Measurements from ENCODE around the gene TBX5.

TBX5 gene

DNA sequence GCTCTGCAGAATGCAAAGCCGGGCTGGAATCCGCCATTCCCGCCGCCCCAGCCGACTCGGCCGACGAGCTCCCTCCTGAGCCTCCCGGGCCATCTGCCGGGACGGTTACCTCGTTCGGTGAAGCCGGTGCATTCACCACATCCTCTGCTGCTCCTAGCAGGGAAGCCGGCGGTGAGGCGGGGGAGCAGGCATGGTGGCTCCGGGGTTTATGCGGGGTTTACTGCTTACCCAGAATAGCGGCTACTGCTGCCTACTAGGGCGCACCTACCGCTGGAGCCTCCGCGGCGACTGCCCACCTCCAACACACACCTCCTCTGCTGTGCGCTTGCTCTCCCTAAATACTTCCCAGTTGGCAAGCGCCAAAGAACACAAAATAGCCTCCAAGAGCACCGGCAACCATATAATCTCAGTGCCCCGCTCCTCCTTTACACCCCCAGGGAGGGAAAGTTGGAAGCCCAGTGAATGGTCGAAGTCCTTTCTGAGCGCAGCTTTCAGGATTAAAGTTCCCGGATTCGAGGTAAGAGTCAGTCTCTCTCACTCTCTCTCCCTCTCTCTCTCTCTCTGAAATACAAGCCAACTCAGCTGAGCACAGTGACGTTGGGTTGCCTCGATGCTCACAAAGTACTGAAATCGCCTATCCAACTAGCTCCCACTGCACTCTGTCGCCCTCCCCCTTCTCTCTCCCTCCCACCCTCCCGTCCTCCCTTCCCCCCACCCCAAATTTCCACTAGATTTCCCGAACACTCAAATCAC is at the start of gene TBX5:
TBX5 (minus strand) TSS at position 626 of the 753 bp plus-strand sequence. CDS start 2,246 bp downstream, outside the sequence.
- no peak for DNase-seq

DNA sequence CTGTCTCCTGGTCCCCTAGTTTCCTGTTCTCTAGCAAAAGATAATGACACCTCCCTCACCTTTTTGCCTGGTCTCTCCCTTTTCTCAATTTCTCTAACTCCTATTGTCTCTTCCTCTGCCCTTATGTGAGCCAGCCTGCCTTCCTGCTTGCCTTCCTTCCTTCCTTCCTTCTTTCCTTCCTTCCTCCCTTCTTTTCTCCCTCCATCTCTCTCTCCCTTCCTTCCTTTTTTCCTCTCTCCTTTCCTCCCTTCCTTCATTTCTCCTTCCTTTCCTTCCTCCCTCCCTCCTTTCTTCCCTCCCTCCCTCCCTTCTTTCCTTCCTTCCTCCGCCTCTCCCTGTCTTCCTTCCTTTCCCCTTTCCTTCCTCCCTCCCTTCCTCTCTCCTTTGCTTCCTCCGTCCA is 45.7 kb upstream of the TBX5 start:
- no peak for DNase-seq

DNA sequence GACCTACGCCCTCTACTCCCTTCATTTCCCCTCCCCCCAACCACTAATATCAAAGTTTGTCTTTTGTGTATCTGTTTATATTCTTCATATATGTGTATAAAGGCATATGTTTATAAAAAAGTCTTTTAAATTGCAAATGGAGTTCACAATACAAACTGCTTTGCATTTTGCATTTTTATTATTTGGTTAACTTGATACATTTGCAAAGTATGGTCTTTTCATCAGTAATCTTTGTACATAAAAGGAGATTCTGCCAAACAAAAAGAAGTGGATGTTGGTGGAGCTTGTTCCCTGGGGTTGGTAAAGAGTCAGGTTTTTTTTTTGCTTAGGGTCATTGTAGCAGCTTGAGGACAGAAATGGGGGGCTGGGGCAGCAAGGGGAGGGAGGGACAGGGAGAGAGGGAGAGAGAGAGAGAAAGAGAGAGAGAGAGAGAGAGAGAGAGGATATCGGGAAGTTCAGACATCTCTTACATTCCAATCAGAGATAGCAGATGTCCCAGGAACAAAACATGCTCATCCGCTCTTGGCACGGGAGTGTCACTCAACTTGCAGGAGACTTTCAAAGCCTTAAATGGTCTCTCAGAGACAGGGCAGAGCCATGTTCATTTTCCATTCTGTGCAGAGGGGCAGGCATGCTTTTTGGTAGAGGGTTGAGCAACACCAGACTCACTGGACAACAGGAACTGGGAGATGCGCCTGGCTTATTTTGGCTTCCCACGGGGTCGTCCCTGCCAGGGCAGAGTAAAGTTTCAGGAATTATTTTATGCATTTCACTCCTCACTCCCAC is 44.8 kb upstream of the TBX5 start:
- DNase-seq = no peak

DNA sequence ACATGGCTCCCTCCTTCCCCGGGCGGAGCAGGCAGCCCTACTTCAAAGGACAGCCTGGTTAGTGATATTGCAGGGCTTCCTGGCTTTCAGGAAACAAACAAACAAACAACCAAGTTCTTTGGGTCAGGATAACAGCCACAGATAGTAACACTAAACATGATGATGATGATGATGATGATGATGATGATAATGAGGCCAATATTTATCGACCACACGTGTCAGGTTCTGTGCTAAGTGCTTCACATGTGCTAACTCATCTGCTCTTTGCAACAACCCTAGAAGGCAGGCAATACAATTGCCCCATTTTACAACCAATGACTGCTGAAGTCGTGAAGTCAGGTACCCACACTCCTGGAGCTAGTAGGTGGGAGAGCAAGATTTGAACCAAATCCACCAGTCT is 44.1 kb upstream of the TBX5 start:
- DNase-seq = no peak

DNA sequence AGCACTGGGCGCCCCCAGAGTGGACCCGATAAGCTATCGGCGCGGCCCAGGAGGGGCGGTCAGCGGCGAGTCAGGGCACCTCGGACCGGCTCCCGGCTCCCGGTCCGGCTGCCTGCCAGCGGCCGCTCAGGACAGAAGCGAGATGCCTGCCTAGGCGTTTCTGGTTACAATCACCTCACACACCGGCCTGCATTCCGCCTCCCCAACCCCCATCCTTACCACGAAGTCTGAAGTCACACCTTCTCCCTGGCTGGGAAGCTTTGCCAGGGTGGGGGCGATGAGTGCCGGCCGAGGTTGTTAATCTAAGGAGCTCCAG is 42.6 kb upstream of the TBX5 start:
- no peak for DNase-seq

DNA sequence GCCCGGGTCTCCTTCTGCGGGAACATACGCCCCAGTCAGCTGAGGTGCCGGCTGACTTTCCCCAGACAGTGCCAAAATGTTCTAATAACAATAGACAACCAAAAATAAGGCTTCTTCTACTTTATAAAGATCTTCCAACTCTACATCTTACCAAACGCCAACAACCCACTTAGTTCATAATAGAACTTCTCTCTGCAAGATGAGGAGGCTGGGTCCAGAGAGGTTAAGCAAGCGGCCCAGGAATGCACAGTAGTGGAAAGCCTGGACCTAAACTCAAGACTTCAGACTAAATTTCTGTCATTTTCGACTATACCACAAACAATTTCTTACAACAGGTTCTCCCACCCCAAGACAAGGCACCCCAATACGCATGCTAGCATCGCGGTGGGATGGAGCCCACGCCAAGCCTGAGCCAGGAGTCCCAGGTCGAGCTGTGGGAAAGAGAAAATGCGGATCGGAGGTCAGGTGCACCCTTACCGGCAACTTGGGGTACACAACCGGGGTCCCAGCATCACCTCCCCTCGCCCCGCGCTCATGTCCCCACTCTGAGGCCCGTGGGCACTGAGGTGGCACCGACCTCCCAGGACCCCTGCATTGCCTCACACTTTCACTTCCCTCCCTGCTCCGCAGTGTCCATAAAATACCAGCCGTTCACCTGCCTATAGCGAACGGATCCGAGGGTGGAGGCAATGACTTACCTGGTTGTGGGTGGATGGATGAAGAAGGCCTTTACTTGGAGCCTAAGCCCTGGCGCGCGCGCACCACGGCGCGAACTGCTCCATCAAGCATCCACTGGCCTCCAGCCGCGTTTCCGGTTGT is 42.1 kb upstream of the TBX5 start:
- no peak for DNase-seq

DNA sequence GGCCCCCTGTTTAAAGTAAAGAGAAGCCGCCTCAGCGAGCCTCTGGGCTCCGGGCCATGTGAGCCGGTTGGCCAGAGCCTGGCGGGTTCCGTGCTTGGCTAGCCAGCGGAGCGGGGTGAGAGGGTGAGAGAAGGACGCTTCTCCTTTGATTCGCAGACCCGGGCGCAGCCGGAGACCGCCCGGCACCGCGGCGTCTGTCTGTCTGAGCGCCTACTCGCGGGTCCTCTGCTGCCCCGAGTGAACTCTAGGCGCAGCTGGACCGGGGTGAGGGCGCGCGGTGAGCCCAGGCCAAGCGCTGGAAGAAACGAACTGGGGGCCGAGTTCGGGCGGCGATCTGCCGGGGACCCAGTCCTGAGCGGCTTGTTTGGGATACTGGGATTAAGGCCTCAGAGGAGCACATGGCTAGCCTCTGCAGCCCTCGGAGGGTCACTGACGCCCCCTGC is 41.4 kb upstream of the TBX5 start:
- no peak for DNase-seq

DNA sequence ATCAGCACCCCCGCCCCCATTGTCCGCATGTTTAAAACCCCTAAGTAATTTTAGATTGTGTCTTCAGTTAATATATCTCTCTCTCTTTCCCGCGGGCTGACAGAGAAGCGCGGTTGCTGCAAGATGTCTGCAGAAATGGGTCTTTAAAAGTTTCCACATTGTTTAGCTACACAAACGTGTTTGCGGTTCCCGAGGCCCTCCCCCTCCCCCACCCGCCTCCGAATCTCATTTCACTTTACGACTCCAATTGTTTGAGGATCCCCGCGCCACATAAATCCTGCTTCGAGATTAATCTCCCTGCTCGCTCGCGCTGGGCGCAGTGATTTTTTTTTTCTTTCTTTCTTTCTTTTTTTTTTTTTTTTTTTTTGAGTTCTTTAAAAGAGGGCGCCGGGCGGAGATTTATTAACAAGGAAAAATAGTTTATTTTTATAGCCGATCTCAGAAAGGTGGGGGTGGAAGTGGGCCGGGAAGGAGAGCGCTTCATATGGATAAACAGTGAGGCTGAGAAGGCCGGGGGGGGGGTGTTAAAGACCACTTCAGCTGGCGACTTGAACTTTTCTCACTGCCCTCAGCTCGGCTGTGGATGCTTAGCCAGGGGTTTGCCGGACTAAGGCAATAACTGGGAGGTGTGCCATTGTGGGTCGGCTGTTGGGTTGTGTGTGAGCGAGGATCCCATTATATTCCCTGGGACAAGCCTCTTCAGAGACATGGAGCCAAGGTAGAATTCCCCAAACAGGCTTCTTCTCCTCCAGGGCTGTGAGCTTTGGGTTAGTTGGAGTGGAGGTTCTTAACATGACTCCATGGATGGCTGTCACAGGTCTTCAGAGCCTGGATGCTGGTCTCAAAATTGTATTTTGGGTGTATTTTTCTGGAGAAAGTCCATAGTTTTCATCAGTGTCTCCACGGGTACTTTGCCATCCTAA is 39.7 kb upstream of the TBX5 start:
- DNase-seq = no peak

DNA sequence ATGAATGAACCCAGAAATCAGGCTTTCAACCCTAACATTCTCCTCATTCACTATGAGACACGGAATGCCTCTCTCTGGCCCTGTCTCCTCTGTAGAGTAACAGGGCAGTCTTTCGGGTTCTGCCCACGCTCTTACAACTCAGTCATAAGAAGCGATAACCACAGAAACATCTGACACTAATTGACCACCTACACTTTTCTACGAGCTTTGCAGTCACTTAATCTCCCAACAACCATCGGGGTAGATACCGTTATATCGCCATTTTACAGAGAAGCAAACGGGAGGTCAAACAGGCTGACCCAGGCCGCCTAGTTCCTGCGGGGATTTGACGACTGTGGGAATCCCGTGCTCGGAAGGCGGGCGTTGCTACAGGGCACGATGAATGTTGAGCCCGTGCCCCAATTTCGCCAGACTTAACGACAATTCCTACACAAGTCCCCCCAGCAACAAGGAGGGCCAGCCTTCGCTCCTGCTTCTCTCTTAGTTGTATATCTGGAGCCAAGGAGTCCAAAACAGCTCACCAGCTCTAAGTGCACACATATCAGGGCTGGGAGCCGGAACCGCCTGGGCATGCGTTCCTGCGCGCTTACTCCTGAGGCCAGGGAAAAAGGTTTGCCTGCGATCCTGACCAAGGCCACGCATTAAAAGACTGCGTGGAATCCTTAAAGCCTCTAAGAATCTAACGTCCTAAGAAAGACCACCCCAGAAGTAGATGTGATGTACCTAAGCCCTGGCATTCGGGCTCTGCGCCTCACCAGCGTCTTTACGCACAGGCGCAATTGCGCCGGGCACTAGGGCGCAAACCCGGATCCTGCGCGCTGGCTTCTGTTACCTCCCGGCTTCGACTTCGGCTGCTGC is 38.7 kb upstream of the TBX5 start:
- no peak for DNase-seq

DNA sequence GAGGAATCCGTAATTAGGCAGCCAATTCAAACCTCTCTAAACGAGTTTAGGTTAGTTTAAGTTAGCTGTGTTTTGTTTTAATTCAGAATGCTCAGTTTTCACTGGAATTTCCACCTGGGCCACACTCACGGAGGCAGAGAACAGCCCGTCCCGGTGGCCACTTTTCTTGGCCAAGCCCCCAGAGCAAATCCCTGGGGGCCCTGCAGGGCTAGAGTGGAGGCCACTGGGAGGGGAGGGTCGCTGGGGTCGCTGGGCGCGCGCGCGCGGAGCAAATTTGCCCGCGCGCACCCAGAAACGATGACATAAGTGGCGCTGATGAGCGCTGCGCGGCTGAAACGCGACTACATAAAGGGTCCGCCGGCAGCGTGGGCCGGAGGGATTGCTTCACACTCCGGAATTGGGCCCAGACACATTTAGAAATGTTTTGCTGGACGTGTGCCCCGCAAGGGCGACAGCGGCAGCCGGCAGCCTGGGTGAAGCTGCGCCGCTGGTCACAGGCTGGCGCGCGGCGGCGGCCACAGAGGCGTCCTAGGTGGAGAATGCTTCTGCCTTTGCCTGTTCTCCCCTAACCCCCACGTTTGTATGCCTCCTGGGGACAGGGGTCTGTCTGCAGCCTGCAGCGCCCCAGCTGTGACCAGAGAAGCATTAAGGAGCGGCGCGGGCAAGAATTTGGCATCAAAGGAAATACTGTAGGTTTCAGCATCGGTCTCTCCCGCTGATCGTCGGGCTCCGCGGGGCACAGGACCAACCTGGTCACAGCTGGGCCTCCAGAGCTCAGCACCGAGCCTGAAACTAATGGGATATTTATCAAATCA is 37.9 kb upstream of the TBX5 start:
- no peak for DNase-seq

DNA sequence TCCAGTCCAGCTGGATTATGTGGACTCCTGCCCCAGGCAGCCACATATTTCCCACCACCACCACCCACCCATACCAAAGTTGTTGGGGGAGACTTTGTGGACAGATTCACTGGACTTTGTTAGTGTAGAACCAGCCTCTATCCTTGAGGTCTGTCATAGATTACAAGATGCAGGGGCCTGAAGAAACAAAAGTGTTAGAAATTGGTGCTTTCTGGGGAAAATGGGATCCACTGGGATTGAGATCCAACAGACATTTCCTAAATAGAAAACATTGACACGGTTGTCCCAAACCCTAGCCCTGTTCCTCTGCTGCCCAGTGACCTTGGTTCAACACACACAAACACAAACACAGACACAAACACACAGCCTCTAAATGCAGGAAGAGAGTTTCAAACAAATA is 36.6 kb upstream of the TBX5 start:
- no peak for DNase-seq

DNA sequence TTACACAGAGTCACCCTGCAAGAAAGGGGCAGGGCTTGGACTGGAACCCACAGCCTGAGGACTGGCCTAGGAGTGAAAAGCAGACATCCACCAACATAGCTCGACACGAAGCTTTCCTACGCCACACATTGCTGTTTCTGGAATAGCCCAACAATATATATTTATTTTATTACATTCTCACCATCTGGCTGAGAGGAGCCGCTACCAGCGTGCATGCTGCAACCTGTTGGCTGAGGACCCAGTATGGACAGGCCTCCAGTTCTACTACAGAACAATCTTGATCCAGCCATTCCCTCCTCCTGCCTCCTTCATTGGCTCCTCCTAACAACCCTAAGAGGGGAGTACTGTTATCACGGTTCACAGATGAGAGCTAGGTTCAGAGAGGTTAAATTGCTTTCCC is 35.6 kb upstream of the TBX5 start:
- no peak for DNase-seq

DNA sequence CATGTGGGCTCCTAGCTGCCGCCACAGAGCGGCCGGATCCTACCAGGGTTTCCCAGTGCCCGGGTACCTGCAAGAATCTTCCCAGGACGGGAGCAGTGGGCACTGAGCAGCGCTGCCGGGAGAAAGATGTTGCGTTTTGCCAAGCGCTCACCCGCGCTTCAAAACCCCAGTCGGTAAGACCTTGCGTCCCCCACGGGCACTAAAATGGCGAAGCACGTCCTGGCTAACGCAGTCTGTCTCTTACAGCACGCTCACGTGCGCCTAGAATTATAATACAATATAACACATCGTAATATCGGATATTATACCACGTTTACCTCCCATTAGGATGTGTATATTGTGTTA is 35.1 kb upstream of the TBX5 start:
- no peak for DNase-seq

DNA sequence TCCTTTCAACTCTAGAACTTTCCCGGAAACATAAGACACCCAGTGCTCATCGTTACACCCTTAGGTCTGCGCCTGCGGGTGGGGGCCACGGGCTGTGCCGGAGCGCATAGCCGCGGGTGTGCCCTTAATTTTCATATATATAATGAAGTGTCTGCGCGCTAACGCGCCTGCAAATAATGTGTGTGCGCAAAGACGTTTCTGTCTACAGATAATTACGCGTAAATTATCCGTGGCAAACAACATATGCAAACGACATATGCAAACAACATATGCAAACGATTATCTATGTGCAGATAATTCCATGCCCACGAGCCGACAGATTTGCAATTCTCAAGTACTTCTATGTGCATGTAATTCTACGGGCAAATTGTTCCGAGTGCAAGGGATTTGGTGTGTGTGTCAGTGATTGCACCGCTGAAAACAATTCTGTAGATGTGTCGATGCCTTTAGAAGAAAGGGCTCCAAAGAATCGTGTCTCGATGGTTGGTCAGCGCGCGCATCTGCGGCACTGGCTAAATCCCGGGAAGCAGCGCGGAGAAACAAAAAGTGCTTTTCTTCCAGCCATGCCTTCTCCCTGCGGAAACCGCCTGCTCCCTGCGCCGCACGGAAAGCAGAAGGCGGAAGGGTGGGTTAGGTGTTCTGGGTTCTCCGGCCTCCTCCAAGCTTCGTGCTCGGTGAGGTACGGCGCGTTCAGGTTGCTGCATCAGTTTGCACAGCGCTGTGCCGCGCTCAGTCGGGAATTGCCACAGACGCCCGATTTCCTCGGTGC is 34.5 kb upstream of the TBX5 start:
- DNase-seq = no peak

DNA sequence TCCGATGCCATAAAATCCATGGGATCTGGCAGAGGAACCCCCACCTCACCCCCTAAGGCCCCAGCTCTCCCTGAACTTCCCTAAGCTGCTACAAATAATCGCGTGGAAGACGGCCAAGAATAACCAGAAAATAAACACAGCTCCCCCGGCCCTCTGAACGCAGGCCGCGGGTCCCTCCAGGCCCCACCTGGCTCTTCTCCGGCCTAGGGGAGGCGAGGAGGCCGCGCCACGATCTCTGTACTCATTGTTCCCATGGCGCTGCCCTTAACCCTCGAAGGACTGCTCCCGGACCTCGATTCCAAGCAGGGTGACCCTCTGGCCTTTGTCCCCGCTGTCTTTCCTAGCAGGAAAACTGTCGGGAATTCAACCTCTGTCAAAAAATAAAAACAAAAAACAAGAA is 33.9 kb upstream of the TBX5 start:
- DNase-seq = no peak

DNA sequence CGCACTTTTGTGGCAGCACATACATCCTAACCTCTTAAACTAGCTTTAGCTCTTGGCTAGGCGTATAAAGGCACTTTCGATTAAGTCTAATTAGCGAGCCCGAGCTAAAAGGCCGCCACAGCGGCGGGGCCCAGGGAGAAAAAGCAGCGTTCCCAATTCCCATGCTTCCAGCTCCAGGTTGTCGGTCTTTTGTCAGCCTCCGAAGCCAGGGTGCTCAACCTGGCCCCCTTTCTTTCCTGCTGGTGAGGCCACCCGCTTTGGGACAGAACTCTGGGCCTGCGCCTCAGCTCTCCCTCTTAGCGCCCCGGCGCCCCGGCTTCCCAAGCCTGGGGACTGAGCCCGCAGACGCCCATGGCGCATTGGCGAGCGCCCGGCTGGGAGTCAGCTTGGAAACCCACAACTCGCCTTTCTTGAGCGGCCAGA is 33.3 kb upstream of the TBX5 start:
- no peak for DNase-seq

DNA sequence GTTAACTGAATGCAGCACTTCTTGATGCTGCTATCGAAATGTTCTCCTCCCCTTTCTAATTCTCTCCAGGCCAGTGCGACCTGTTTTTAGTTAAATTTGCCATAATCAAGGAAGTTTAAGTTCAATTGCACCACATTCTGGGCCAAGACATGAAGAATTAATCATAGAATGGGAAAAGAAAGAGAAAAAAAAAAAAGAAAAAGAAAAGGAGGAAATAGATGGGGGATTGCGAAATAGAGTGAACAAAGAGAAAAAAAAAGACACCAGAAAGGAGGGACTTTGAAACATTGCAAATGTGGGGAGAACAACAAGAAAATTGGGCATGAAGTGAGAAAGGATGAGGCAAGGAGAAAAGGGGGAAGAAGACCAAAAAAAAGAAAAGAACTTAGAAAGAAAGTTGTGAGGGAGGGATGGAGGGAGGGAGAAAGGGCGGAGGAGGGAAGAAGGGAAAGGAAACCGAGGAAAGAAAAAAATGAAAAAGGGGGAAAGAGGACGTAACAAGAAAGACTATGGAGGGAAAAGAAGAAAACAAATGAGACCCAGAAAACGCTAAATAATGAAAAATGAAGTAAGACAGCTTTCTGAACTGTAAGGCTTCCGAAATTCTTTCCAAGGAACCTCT is 32.8 kb upstream of the TBX5 start:
- DNase-seq = no peak

DNA sequence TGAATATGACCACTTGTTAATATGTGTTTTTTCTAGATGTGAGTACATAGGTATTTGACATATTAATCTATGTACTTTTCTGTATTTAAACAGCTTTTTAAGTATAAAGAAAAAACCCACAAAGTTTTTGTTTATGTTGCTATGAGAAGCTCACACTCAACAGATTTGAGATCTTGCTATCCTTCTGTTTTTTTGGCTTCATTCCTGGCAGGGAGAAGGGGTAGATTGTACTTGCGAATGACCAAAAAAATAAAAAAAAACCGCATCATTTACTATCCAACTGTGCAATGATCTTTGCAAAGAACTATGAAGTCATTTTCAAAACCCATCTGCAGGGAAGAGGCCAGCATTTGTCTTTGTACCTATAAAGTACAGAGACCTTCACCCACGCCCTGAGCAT is 28.4 kb upstream of the TBX5 start:
- no peak for DNase-seq

DNA sequence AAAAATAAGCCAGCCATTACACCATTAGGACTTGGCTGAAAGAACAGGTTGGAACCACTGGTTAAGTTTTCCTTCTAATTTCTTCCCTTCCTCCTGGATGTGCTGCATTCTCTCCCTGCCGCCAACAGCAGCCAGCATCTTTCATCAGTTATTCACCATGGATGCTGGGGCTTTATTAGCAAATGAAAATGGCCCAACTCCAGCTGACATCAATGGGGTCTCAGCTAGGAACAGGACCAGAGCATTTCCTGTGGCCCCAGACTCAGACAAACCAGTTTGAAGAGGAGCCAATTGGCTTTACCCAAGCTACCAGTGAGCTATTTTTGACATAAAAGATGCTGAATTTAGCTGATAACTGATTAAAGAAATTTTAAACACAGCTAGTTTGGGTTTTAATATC is 26.0 kb upstream of the TBX5 start:
- no peak for DNase-seq

DNA sequence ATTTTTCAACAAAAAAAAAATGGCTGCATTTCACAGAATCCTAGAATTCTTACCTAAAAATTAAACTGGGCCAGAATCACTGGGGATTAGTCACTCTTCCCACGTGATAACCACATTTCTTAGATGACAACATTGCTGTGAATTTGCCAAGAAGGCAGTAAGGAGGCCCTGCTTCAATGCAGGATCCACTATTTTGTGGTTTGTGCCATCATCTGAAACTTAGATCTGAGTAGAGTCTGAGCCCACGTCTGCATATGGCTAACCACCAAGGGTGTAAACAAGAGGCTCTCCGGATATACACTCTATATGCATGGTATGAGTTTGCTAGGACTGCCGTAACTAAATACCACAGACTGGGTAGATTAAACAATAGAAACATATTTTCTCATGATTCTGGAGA is 24.4 kb upstream of the TBX5 start:
- no peak for DNase-seq
